Body of pancreas (tissue), 4 donors: ENCODE results near the gene CFLAR. TPM values are rescaled to one million over a fixed set of nuclear protein-coding genes. Genes with fewer than 3 reads are reported as not detected.
A peak's percentile ranks its signal among the peaks of the same experiment; 100 is the strongest.
"Not testable (repeated sequence)": the region's sequence is repeated elsewhere in the genome, so short reads cannot be mapped to it uniquely, and the experiment has no call there.

Experiments used
- ATAC-seq: fragments of 150-250 bp; one replicate; pipeline ENCODE4 v1.9.1; 2016
- DNase-seq, 4 donors: peaks; one replicate each; pipeline ENCODE4 v3.0.0-alpha.2; 2019
- H3K27ac ChIP-seq, 4 donors: fragments of 200-600 bp; sonication (generic); 1 replicate in 3 of 4; 2 replicates in 1 of 4; pipeline versions ENCODE4 v1.5.1 to v1.6.1; 2016 to 2019; ENCODE audit warnings: mild to moderate bottlenecking in 1 of 4, mixed read lengths in 1 of 4, moderate library complexity in 1 of 4
- H3K27me3 ChIP-seq, 2 donors: fragments of 200-600 bp; sonication (generic); one replicate each; pipeline ENCODE4 v1.6.0; 2016; ENCODE audit warnings: mild to moderate bottlenecking in 1 of 2
- H3K36me3 ChIP-seq, 2 donors: fragments of 200-600 bp; sonication (generic); replicated peaks in 1 of 2; 2 replicates each; pipeline ENCODE4 v1.5.1; 2016; ENCODE audit warnings: low read depth in 2 of 2; ENCODE audit not compliant: insufficient read depth in 1 of 2
- H3K4me1 ChIP-seq: fragments of 200-600 bp; sonication (generic); one replicate; pipeline ENCODE4 v1.6.0; 2016
- H3K4me3 ChIP-seq, 2 donors: fragments of 200-600 bp; sonication (generic); 1 replicate in 1 of 2; 2 replicates in 1 of 2; pipeline ENCODE4 v1.5.1; 2016 to 2019
- H3K9me3 ChIP-seq, 3 donors: fragments of 200-600 bp; sonication (generic); 1 replicate in 2 of 3; 2 replicates in 1 of 3; pipeline ENCODE4 v1.5.1; 2016
- CTCF ChIP-seq, 7 experiments: fragments of 450-650 bp in 4 of 7; fragments of 200-600 bp in 3 of 7; sonication (generic) in 3 of 7; IDR thresholded peaks; one replicate each; pipeline ENCODE4 v1.5.1; 2016 to 2019; ENCODE audit warnings: antibody characterized with exemption in 7 of 7
- POLR2A ChIP-seq, 3 donors: fragments of 450-650 bp; IDR thresholded peaks; one replicate each; pipeline ENCODE4 v1.6.1; 2016; ENCODE audit warnings: antibody characterized with exemption in 3 of 3, mild to moderate bottlenecking in 2 of 3
- WGBS, 2 donors: methylation state at CpG; one replicate each; pipeline ENCODE4 v1.1.5; 2017; 5-methylcytosine and 5-hydroxymethylcytosine counted together
- intact Hi-C: fragments of 100-400 bp; cut with DNase I; formaldehyde crosslinking; loops from one replicate; pipeline ENCODE4 v1.15.1; 2023
- total RNA-seq, 2 donors: library from RNA; depleted of rRNA; stranded (reverse); fragments of >200 nt; gene quantifications; one replicate each; pipeline ENCODE4 v1.1.0, GENCODE V29; 2016

The CFLAR gene
- total RNA-seq, 2 donors from 2014 or later: 83.3 to 113 TPM

GRCh38 chr2:201183365-201183727 lies 67.4 kb downstream of the CFLAR start:
- ATAC-seq (peak; percentile 24), DNase-seq (no peak)
- H3K27me3 ChIP-seq: no peaks in the 10 kb centered on the region
- peak overlapping the region; percentile 12 to 28 for H3K4me3 ChIP-seq
- peak overlapping the region in 3 of 4 donors; percentile 53 to 85 (median 77) for H3K27ac ChIP-seq
- intact Hi-C loops: no loop called here
- no peaks in the 10 kb centered on the region for H3K9me3 ChIP-seq
- 0 to 9% methylated on average over 4 of the region's 4 CpGs for WGBS, 2 donors
- H3K4me1 ChIP-seq: peaks cover 39% of the 10 kb centered on the region
- no peaks in the 10 kb centered on the region for H3K36me3 ChIP-seq
- TF ChIP-seq CTCF (IDR thresholded peaks at IDR 0.05) (no peak), POLR2A (IDR thresholded peaks at IDR 0.05) (no peak)

GRCh38 chr2:201183835-201184234 lies 67.9 kb downstream of the CFLAR start:
- H3K27me3 ChIP-seq, intact Hi-C loops, H3K36me3 ChIP-seq, H3K9me3 ChIP-seq: not testable (repeated sequence)
- DNase-seq (peak in 2 of 4 donors; percentile 24 to 34), ATAC-seq (peak; percentile 37)
- WGBS, 2 donors: 38 to 43% methylated on average over 5 of the region's 5 CpGs
- peaks cover 39% of the 10 kb centered on the region for H3K4me1 ChIP-seq
- H3K27ac ChIP-seq: peak overlapping the region in 3 of 4 donors; percentile 53 to 85 (median 77)
- H3K4me3 ChIP-seq: peak overlapping the region in 1 of 2 donors; percentile 28

- DNase-seq, ATAC-seq, H3K9me3 ChIP-seq, H3K27me3 ChIP-seq, H3K4me3 ChIP-seq, intact Hi-C loops, H3K36me3 ChIP-seq: not testable (repeated sequence)
- H3K27ac ChIP-seq: peak overlapping the region in 3 of 4 donors; percentile 49 to 85 (median 77)
- peaks cover 39% of the 10 kb centered on the region for H3K4me1 ChIP-seq
- WGBS, 2 donors: 69 to 79% methylated on average over 6 of the region's 6 CpGs
Observed at GRCh38 chr2:201184248-201184647, 68.3 kb downstream of the CFLAR start.

GRCh38 chr2:201185863-201186262 lies 69.9 kb downstream of the CFLAR start:
- Histone ChIP-seq H3K27ac (no peak overlapping the region), H3K27me3 (no peaks in the 10 kb centered on the region), H3K9me3 (no peaks in the 10 kb centered on the region), H3K4me3 (no peak overlapping the region), H3K4me1 (peaks cover 39% of the 10 kb centered on the region), H3K36me3 (no peaks in the 10 kb centered on the region)
- ATAC-seq (no peak), DNase-seq (no peak)
- TF ChIP-seq POLR2A (IDR thresholded peaks at IDR 0.05) (no peak), CTCF (IDR thresholded peaks at IDR 0.05) (no peak)
- intact Hi-C loops: no loop called here
- WGBS, 2 donors: 71 to 90% methylated on average over 4 of the region's 4 CpGs

- no peaks in the 10 kb centered on the region for H3K9me3 ChIP-seq
- DNase-seq: no peak
- H3K36me3 ChIP-seq: no peaks in the 10 kb centered on the region
- H3K4me3 ChIP-seq: no peak overlapping the region
- ATAC-seq: no peak
- intact Hi-C loops: no loop called here
- WGBS, 2 donors: 71 to 81% methylated on average over 5 of the region's 5 CpGs
- no peak overlapping the region for H3K27ac ChIP-seq
- H3K27me3 ChIP-seq: no peaks in the 10 kb centered on the region
- peaks cover 39% of the 10 kb centered on the region for H3K4me1 ChIP-seq
- TF ChIP-seq CTCF (IDR thresholded peaks at IDR 0.05): no peak
- TF ChIP-seq POLR2A (IDR thresholded peaks at IDR 0.05): no peak
Observed at GRCh38 chr2:201186982-201187381, 71.0 kb downstream of the CFLAR start.

GRCh38 chr2:201188449-201188848 lies 72.5 kb downstream of the CFLAR start:
- no peak for TF ChIP-seq CTCF (IDR thresholded peaks at IDR 0.05)
- no peak for TF ChIP-seq POLR2A (IDR thresholded peaks at IDR 0.05)
- intact Hi-C loops: no loop called here
- Histone ChIP-seq H3K36me3 (no peaks in the 10 kb centered on the region), H3K27me3 (no peaks in the 10 kb centered on the region), H3K4me3 (no peak overlapping the region), H3K27ac (no peak overlapping the region), H3K9me3 (no peaks in the 10 kb centered on the region), H3K4me1 (peaks cover 33% of the 10 kb centered on the region)
- DNase-seq (no peak), ATAC-seq (no peak)
- WGBS, 2 donors: 90 to 94% methylated on average over 4 of the region's 4 CpGs
